ENCODE measurements around the gene NSUN2. TPM values are rescaled to one million over a fixed set of nuclear protein-coding genes. Genes with fewer than 3 reads are reported as not detected.

Gene NSUN2
- total and polyA plus RNA-seq, 10 donors, result 42.4 to 77.8 (median 56.9) TPM

DNA sequence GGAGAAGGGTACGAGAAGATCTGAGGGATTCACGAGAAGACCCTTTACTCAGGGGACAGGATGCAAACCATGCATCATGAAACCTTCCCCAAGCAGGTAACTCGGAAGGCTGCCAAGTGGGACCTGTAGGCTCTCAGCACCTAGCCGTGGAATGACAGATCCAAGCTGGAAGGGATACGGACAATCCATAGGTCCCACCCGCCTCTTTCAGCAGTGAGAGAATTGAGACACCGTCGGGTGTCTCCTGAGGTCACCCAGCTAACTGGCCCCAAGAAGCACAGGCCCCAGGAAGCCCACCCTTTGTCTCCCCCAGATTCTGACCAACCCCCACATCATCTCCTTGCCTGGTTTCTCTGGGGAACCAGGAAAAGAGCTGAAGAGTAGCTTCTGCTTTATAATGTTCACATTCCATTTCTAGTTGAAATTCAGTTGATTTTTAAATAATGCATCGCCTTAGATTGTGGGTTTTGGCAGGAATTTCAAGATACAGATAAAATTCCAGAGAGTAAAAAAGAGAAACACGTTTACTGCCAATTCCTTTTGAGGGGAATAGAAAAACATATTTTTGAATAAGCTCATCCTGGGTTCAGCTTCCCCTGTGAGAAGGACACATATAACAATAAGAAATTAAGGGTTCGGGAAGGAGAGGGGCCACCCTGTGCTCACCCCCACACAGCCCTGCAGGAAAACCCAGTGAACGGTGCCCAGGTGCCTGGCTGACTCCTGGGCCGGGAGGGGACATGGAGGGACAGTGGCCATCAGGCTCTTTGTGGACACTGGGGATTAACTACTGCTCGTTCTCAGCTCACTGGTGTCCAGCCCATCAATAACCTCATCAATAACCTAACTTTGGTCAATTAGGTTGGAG lies 51.1 kb downstream of the NSUN2 start:
- intact Hi-C loops (cut with DNase I; ENCODE audit: low total_unique reads), result no loop called here
- WGBS, 5 donors, result 73 to 84% (median 83%) methylated on average over 14 of the region's 14 CpGs
- Histone ChIP-seq H3K36me3 (no peaks in the 10 kb centered on the region), H3K27ac (no peak overlapping the region), H3K27me3 (replicated peaks in 1 of 7) (peaks cover 0 to 81% (median 29%) of the 10 kb centered on the region in 7 donors), H3K4me3 (no peak overlapping the region), H3K4me1 (peaks cover 0 to 16% (median 10%) of the 10 kb centered on the region in 6 donors), H3K9me3 (no peaks in the 10 kb centered on the region)
- TF ChIP-seq, protein P1, sequence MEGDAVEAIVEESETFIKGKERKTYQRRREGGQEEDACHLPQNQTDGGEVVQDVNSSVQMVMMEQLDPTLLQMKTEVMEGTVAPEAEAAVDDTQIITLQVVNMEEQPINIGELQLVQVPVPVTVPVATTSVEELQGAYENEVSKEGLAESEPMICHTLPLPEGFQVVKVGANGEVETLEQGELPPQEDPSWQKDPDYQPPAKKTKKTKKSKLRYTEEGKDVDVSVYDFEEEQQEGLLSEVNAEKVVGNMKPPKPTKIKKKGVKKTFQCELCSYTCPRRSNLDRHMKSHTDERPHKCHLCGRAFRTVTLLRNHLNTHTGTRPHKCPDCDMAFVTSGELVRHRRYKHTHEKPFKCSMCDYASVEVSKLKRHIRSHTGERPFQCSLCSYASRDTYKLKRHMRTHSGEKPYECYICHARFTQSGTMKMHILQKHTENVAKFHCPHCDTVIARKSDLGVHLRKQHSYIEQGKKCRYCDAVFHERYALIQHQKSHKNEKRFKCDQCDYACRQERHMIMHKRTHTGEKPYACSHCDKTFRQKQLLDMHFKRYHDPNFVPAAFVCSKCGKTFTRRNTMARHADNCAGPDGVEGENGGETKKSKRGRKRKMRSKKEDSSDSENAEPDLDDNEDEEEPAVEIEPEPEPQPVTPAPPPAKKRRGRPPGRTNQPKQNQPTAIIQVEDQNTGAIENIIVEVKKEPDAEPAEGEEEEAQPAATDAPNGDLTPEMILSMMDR (IDR thresholded peaks at IDR 0.05 in 8 of 11, conservative IDR thresholded peaks at IDR 0.05 in 3 of 11), result no peak
- TF ChIP-seq POLR2AphosphoS5 (IDR thresholded peaks at IDR 0.05) (no peak), POLR2A (IDR thresholded peaks at IDR 0.05) (no peak)
- DNase-seq, result no peak

DNA sequence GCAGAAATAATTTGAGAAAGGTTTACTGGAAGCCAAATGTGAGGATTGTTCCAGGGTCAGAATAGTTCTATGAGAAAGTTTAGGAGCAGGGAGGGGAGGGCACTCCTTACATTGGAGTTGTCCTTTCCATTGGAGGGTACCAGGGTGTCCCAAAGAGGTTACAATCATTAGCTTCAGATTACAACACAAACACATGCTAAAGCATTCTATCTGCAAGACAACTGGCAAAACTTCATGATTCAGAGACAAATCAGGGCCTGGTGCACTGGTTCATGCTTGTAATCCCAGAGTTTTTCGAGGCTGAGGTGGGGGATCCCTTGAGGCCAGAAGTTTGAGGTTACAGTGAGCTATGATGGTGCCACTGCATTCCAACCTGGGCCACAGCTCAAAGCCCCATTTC lies 51.8 kb downstream of the NSUN2 start:
- Histone ChIP-seq H3K27ac (no peak overlapping the region), H3K4me1 (peaks cover 0 to 16% (median 10%) of the 10 kb centered on the region in 6 donors), H3K4me3 (no peak overlapping the region), H3K9me3 (no peaks in the 10 kb centered on the region), H3K36me3 (no peaks in the 10 kb centered on the region), H3K27me3 (replicated peaks in 1 of 7) (peaks cover 0 to 76% (median 29%) of the 10 kb centered on the region in 7 donors)
- 53 to 83% (median 81%) methylated on average over 1 of the region's 1 CpG for WGBS, 5 donors
- DNase-seq, result no peak
- no peak for TF ChIP-seq POLR2A (IDR thresholded peaks at IDR 0.05)
- TF ChIP-seq POLR2AphosphoS5 (IDR thresholded peaks at IDR 0.05), result no peak
- TF ChIP-seq, protein P1 (IDR thresholded peaks at IDR 0.05 in 8 of 11, conservative IDR thresholded peaks at IDR 0.05 in 3 of 11), result no peak
- intact Hi-C loops (cut with DNase I; ENCODE audit: low total_unique reads), result no loop called here

DNA sequence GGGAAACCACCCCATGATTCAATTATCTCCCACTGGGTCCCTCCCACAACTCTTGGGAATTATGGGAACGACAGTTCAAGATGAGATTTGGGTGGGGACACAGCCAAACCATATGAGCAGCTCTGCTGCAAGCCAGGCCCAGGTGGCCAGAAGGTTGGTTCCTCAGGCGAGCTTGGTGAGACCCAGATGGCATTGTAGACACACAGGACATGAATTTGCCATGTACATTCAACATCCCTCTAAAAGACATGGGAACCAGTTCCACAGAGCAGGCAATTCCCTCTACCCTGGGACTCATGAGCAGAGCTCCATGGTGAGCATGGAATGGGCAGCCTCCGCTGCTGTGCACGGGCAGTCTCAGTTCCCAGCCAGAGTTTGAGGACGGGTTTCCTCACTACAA lies 53.3 kb downstream of the NSUN2 start:
- H3K9me3 ChIP-seq, result no peaks in the 10 kb centered on the region
- WGBS, 5 donors, result 56 to 82% (median 77%) methylated on average over 5 of the region's 5 CpGs
- peaks cover 0 to 16% (median 10%) of the 10 kb centered on the region in 6 donors for H3K4me1 ChIP-seq
- peaks cover 0 to 69% (median 27%) of the 10 kb centered on the region in 7 donors for H3K27me3 ChIP-seq (replicated peaks in 1 of 7)
- TF ChIP-seq, protein P1 (IDR thresholded peaks at IDR 0.05 in 8 of 11, conservative IDR thresholded peaks at IDR 0.05 in 3 of 11), result no peak
- no peak for TF ChIP-seq POLR2AphosphoS5 (IDR thresholded peaks at IDR 0.05)
- TF ChIP-seq POLR2A (IDR thresholded peaks at IDR 0.05), result no peak
- no peaks in the 10 kb centered on the region for H3K36me3 ChIP-seq
- H3K27ac ChIP-seq, result no peak overlapping the region
- DNase-seq, result no peak
- H3K4me3 ChIP-seq, result no peak overlapping the region
- intact Hi-C loops (cut with DNase I; ENCODE audit: low total_unique reads), result loop anchor here (10.0 kb wide), 1 partner anchor 1075 kb away; no protein-coding TSS in a partner anchor

DNA sequence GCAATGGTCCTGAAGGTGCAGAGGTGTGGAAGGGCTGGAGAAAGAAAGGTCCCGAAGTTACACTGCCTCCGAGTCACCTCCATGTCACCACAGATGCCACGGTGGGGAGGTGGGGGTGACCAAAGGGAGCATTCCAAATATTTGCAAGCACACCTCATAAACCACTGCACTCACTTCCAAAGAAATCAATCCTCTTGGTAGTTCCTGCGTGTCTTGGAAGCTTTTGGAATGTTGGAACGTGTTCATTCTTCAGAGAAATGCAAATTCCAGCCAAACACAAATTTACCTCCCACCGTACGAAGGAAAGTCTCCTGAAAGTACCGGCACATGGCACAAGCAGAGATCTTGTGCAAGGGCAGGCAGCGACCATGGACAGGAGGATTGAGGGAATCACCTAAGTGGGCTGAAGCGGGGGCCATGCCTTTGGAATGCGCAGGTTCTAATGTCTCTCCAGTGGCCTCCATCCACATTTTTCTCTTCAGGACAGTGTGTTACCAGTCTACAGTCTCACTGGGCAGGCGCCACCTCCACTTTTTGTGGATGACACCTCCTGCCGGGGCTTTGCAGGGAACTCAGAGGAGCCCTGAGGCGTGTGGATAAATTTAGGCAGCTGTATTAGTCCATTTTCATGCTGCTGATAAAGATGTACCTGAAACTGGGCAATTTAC lies 54.0 kb downstream of the NSUN2 start:
- Histone ChIP-seq H3K36me3 (no peaks in the 10 kb centered on the region), H3K9me3 (no peaks in the 10 kb centered on the region), H3K4me1 (peaks cover 0 to 14% (median 9%) of the 10 kb centered on the region in 6 donors), H3K27ac (no peak overlapping the region), H3K27me3 (replicated peaks in 1 of 7) (peaks cover 0 to 69% (median 19%) of the 10 kb centered on the region in 7 donors), H3K4me3 (no peak overlapping the region)
- no peak for TF ChIP-seq POLR2AphosphoS5 (IDR thresholded peaks at IDR 0.05)
- TF ChIP-seq POLR2A (IDR thresholded peaks at IDR 0.05), result no peak
- TF ChIP-seq, protein P1 (IDR thresholded peaks at IDR 0.05 in 8 of 11, conservative IDR thresholded peaks at IDR 0.05 in 3 of 11), result no peak
- intact Hi-C loops (cut with DNase I; ENCODE audit: low total_unique reads), result loop anchor here (10.0 kb wide), 1 partner anchor 1074 kb away; no protein-coding TSS in a partner anchor
- WGBS, 5 donors, result 66 to 89% (median 83%) methylated on average over 14 of the region's 14 CpGs
- no peak for DNase-seq
